Measurements from ENCODE around the gene DYNLT5. TPM values are rescaled to one million over a fixed set of nuclear protein-coding genes. Genes with fewer than 3 reads are reported as not detected.
A peak's percentile ranks its signal among the peaks of the same experiment; 100 is the strongest.

DYNLT5 gene
- total RNA-seq, 4 donors from 2014 or later, result 0.22 to 3.1 TPM; not detected in 2

DNA sequence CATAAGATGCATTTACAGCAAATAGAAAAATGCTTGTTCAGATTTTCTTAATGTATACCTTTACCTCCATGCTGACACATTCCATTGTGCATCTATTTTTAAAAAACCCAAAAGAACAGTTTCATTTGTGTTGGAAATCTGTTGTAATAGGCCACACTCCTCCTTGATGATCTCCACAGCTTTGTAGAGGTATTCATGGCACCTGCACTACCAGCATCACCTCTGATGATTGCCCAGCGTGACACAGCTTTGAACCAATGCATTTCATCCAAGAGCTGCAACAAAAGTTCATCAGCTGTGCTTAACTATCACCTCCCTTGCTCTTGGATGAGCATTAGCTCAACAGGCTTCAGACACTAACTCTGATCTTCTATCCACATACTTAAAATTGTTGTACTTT is 8.2 kb downstream of the DYNLT5 start:
- H3K9me3 ChIP-seq, result no peaks in the 10 kb centered on the region
- DNase-seq, result no peak
- no peak overlapping the region for H3K4me3 ChIP-seq
- H3K4me1 ChIP-seq, result no peaks in the 10 kb centered on the region
- H3K36me3 ChIP-seq, result no peaks in the 10 kb centered on the region
- intact Hi-C loops (cut with DNase I), result no loop called here
- no peak for TF ChIP-seq POLR2A (IDR thresholded peaks at IDR 0.05)
- TF ChIP-seq, protein P1, sequence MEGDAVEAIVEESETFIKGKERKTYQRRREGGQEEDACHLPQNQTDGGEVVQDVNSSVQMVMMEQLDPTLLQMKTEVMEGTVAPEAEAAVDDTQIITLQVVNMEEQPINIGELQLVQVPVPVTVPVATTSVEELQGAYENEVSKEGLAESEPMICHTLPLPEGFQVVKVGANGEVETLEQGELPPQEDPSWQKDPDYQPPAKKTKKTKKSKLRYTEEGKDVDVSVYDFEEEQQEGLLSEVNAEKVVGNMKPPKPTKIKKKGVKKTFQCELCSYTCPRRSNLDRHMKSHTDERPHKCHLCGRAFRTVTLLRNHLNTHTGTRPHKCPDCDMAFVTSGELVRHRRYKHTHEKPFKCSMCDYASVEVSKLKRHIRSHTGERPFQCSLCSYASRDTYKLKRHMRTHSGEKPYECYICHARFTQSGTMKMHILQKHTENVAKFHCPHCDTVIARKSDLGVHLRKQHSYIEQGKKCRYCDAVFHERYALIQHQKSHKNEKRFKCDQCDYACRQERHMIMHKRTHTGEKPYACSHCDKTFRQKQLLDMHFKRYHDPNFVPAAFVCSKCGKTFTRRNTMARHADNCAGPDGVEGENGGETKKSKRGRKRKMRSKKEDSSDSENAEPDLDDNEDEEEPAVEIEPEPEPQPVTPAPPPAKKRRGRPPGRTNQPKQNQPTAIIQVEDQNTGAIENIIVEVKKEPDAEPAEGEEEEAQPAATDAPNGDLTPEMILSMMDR (IDR thresholded peaks at IDR 0.05), result no peak
- 80 to 85% methylated on average over 1 of the region's 1 CpG for WGBS, 2 donors
- no peaks in the 10 kb centered on the region for H3K27me3 ChIP-seq
- no peak overlapping the region for H3K27ac ChIP-seq

DNA sequence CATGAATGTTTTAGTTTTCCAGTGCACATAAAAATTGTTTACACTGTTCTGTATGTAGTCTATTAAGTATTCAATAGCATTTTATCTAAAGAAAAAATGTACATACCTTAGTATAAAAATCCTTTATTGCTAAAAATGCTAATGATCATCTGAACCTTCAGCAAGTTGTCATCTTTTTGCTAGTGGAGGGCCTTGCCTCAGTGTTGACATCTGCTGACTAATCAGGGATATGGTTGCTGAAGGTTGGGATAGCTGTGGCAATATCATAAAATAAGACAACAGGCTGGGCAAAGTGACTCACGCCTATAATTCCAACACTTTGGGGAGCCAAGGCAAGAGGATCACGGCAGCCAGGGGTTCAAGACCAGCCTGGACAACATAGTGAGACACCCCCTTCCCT is 9.0 kb downstream of the DYNLT5 start:
- TF ChIP-seq, protein P1 (IDR thresholded peaks at IDR 0.05), result no peak
- no peak for TF ChIP-seq POLR2A (IDR thresholded peaks at IDR 0.05)
- Histone ChIP-seq H3K4me3 (no peak overlapping the region), H3K27me3 (no peaks in the 10 kb centered on the region), H3K4me1 (no peaks in the 10 kb centered on the region), H3K9me3 (no peaks in the 10 kb centered on the region), H3K36me3 (no peaks in the 10 kb centered on the region), H3K27ac (no peak overlapping the region)
- WGBS, 2 donors, result 59 to 92% methylated on average over 2 of the region's 2 CpGs
- DNase-seq, result no peak
- intact Hi-C loops (cut with DNase I), result no loop called here

DNA sequence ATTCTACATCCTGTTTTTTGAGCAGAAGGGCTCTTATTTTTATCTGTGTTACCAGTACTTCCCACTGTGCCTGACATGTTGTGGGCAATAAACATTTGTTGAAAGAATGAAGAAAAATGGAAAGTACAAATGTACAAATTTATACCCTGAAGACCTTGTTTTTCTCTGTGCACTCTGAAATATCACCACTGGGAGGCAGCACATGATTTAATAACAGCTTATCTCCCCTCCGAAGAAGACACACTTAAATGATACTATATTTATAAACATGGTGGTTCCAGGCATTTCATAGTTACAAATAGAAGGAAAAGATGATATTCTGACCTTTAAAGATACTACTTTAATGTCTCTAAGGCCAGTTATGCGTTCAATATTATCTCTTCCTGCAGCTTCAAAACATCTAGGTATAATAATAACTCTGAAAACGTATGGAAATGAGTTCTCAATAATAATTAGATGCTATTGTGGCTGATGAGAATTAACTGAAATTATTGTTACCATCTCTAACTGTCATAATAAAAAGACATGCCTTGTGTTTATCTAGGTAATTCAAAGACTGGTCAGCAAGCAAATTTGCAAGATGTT is 12.8 kb downstream of the DYNLT5 start:
- no peaks in the 10 kb centered on the region for H3K36me3 ChIP-seq
- TF ChIP-seq POLR2A (IDR thresholded peaks at IDR 0.05), result no peak
- TF ChIP-seq, protein P1 (IDR thresholded peaks at IDR 0.05), result peak; percentile 27 to 75 (median 61)
- intact Hi-C loops (cut with DNase I), result no loop called here

DNA sequence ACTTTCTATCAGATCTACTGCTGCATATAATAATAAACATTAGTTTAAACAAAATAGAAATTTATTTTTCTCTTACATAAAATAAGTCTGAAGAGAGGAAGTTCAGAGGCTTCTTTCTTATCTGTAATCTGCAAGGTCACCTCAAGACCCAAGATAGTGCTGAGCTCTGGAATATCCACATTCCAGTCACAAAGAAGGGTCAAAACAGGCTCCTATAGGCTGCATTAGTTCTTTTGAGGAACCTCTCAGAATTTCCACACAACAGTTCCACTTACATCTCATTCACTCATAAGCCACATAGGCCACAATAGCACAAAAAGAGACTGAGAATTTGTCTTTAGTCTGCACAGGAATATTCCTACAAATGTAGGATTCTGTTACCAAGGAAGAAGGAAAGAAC is 15.4 kb downstream of the DYNLT5 start:
- Histone ChIP-seq H3K4me3 (no peak overlapping the region), H3K4me1 (no peaks in the 10 kb centered on the region), H3K9me3 (no peaks in the 10 kb centered on the region), H3K27me3 (no peaks in the 10 kb centered on the region), H3K36me3 (no peaks in the 10 kb centered on the region), H3K27ac (no peak overlapping the region)
- TF ChIP-seq, protein P1 (IDR thresholded peaks at IDR 0.05), result no peak
- TF ChIP-seq POLR2A (IDR thresholded peaks at IDR 0.05), result no peak
- DNase-seq, result no peak
- intact Hi-C loops (cut with DNase I), result no loop called here

More for the DNA sequence above, 12.8 kb downstream of the DYNLT5 start:
- no peaks in the 10 kb centered on the region for H3K27me3 ChIP-seq
- DNase-seq, result no peak
- H3K4me3 ChIP-seq, result no peak overlapping the region
- H3K4me1 ChIP-seq, result no peaks in the 10 kb centered on the region
- no peak overlapping the region for H3K27ac ChIP-seq
- H3K9me3 ChIP-seq, result no peaks in the 10 kb centered on the region
- 10 to 14% methylated on average over 3 of the region's 3 CpGs for WGBS, 2 donors

DNA sequence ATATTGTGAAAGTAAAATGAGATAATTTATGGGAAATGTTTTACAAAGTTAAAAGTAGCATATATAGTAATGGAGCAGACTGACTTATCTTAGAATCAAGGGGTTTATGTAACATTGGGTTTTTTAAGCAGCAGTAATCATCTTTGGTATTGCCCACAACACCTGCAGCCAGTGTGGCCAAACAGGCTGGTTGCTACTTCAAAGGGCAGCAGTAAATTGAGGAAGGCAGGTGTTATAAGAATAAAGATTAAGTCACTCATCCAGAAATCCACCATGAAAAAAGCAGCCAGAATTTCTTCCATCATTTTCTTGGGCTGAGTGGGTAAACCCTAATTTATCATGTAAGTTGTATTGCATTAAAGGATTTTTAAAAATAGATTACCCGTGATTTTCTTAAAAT is 16.7 kb downstream of the DYNLT5 start:
- intact Hi-C loops (cut with DNase I), result no loop called here
- Histone ChIP-seq H3K4me1 (no peaks in the 10 kb centered on the region), H3K9me3 (no peaks in the 10 kb centered on the region), H3K4me3 (no peak overlapping the region), H3K27ac (no peak overlapping the region), H3K27me3 (no peaks in the 10 kb centered on the region), H3K36me3 (no peaks in the 10 kb centered on the region)
- WGBS, 2 donors, result 91% methylated on average over 1 of the region's 1 CpG
- no peak for DNase-seq
- no peak for TF ChIP-seq POLR2A (IDR thresholded peaks at IDR 0.05)
